ENCODE data around the gene ESPNL. TPM values are rescaled to one million over a fixed set of nuclear protein-coding genes. Genes with fewer than 3 reads are reported as not detected.
A peak's percentile ranks its signal among the peaks of the same experiment; 100 is the strongest.

ESPNL gene
- total and polyA plus RNA-seq, 9 of the 15 experiments (the other 6 are each of a cell fraction or from before 2014, with no cell fraction given): 0.03 to 0.09 (median 0.05) TPM; not detected in 3

DNA sequence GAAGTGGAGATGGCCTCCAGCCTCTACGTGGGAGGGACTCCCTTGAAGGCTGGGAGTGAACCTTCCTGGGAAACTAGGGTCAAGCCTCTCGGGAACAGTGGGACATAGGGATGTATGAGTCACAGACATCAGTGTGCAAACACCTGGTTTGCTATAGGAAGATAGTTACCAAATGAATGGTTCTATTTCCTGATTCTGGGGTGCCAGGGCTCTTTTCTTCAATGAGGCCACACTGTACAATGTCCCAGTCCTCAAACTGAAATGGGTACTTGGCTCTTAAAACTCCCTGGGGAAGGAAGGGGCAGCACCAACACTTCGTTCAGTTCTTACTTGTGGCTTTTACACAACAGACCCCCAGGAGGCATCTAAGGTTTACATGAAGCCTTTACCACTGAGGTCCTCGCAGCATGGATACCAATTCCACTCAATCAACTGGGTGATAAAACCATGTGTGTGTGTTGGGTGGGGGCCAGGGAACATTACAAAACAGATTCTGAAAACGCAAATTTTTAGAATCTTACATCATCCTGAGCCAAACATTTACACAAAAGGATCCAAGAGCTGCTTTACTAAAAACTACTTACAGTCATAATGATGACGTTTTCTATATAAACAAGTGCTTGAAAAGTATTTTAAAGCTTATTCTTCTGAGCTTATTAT is 69.0 kb downstream of the ESPNL start (continued):
- TF ChIP-seq, protein P1, sequence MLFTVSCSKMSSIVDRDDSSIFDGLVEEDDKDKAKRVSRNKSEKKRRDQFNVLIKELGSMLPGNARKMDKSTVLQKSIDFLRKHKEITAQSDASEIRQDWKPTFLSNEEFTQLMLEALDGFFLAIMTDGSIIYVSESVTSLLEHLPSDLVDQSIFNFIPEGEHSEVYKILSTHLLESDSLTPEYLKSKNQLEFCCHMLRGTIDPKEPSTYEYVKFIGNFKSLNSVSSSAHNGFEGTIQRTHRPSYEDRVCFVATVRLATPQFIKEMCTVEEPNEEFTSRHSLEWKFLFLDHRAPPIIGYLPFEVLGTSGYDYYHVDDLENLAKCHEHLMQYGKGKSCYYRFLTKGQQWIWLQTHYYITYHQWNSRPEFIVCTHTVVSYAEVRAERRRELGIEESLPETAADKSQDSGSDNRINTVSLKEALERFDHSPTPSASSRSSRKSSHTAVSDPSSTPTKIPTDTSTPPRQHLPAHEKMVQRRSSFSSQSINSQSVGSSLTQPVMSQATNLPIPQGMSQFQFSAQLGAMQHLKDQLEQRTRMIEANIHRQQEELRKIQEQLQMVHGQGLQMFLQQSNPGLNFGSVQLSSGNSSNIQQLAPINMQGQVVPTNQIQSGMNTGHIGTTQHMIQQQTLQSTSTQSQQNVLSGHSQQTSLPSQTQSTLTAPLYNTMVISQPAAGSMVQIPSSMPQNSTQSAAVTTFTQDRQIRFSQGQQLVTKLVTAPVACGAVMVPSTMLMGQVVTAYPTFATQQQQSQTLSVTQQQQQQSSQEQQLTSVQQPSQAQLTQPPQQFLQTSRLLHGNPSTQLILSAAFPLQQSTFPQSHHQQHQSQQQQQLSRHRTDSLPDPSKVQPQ (CRISPR knock-in tag; IDR thresholded peaks at IDR 0.05; ENCODE audit: borderline replicate concordance): no peak
- TF ChIP-seq, protein P2, sequence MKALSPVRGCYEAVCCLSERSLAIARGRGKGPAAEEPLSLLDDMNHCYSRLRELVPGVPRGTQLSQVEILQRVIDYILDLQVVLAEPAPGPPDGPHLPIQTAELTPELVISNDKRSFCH (CRISPR knock-in tag; IDR thresholded peaks at IDR 0.05): no peak
- TF ChIP-seq, protein P2 (tag; IDR thresholded peaks at IDR 0.05): peak; percentile 29; the same call in 1 of the 2 replicates
- TF ChIP-seq CBX5 (IDR thresholded peaks at IDR 0.05; ENCODE audit: borderline replicate concordance, low read depth) (no peak), POLR2B (IDR thresholded peaks at IDR 0.05; ENCODE audit: low read depth, partially characterized antibody) (no peak), HMG20B (CRISPR knock-in tag; IDR thresholded peaks at IDR 0.05) (no peak), ZNF41 (CRISPR knock-in tag; conservative IDR thresholded peaks at IDR 0.05) (no peak), SPI1 (IDR thresholded peaks at IDR 0.05; ENCODE audit: borderline replicate concordance, low read depth, low read length) (no peak), MTF1 (CRISPR knock-in tag; IDR thresholded peaks at IDR 0.05; ENCODE audit: borderline replicate concordance) (no peak), CREBBP (IDR thresholded peaks at IDR 0.05; ENCODE audit: low read depth, low read length) (no peak), RFX5 (IDR thresholded peaks at IDR 0.05; ENCODE audit: low read depth, low read length) (no peak), BACH1 (tag; IDR thresholded peaks at IDR 0.05) (peak; percentile 22; the same call in 1 of the 2 replicates), NR4A1 (CRISPR knock-in tag; IDR thresholded peaks at IDR 0.05) (no peak), NR4A1 (tag; IDR thresholded peaks at IDR 0.05) (peak; percentile 26; the same call in 1 of the 2 replicates)
- TF ChIP-seq, protein P3, sequence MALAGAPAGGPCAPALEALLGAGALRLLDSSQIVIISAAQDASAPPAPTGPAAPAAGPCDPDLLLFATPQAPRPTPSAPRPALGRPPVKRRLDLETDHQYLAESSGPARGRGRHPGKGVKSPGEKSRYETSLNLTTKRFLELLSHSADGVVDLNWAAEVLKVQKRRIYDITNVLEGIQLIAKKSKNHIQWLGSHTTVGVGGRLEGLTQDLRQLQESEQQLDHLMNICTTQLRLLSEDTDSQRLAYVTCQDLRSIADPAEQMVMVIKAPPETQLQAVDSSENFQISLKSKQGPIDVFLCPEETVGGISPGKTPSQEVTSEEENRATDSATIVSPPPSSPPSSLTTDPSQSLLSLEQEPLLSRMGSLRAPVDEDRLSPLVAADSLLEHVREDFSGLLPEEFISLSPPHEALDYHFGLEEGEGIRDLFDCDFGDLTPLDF (CRISPR knock-in tag; IDR thresholded peaks at IDR 0.05): no peak
- TF ChIP-seq, protein P4, sequence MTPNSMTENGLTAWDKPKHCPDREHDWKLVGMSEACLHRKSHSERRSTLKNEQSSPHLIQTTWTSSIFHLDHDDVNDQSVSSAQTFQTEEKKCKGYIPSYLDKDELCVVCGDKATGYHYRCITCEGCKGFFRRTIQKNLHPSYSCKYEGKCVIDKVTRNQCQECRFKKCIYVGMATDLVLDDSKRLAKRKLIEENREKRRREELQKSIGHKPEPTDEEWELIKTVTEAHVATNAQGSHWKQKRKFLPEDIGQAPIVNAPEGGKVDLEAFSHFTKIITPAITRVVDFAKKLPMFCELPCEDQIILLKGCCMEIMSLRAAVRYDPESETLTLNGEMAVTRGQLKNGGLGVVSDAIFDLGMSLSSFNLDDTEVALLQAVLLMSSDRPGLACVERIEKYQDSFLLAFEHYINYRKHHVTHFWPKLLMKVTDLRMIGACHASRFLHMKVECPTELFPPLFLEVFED (CRISPR knock-in tag; conservative IDR thresholded peaks at IDR 0.05): no peak
- TF ChIP-seq, protein P5, sequence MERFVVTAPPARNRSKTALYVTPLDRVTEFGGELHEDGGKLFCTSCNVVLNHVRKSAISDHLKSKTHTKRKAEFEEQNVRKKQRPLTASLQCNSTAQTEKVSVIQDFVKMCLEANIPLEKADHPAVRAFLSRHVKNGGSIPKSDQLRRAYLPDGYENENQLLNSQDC (CRISPR knock-in tag; IDR thresholded peaks at IDR 0.05): no peak
- TF ChIP-seq, protein P6, sequence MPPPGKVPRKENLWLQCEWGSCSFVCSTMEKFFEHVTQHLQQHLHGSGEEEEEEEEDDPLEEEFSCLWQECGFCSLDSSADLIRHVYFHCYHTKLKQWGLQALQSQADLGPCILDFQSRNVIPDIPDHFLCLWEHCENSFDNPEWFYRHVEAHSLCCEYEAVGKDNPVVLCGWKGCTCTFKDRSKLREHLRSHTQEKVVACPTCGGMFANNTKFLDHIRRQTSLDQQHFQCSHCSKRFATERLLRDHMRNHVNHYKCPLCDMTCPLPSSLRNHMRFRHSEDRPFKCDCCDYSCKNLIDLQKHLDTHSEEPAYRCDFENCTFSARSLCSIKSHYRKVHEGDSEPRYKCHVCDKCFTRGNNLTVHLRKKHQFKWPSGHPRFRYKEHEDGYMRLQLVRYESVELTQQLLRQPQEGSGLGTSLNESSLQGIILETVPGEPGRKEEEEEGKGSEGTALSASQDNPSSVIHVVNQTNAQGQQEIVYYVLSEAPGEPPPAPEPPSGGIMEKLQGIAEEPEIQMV (tag; conservative IDR thresholded peaks at IDR 0.05; ENCODE audit: low read depth): no peak
- TF ChIP-seq, protein P7, sequence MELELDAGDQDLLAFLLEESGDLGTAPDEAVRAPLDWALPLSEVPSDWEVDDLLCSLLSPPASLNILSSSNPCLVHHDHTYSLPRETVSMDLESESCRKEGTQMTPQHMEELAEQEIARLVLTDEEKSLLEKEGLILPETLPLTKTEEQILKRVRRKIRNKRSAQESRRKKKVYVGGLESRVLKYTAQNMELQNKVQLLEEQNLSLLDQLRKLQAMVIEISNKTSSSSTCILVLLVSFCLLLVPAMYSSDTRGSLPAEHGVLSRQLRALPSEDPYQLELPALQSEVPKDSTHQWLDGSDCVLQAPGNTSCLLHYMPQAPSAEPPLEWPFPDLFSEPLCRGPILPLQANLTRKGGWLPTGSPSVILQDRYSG (tag; conservative IDR thresholded peaks at IDR 0.05; ENCODE audit: low read depth): no peak
